Measurements from ENCODE around the gene PCNP.
"Not testable (repeated sequence)": the region's sequence is repeated elsewhere in the genome, so short reads cannot be mapped to it uniquely, and the experiment has no call there.

Gene PCNP

GRCh38 chr3:101635345-101635744, 61.4 kb downstream of the PCNP start:
- TF ChIP-seq CTCF (conservative IDR thresholded peaks at IDR 0.05; ENCODE audit: low read length) = no peak
- H3K4me3 ChIP-seq (ENCODE audit: low read length) = no peak overlapping the region
- no peak for DNase-seq (ENCODE audit: low read depth)

GRCh38 chr3:101635954-101636798, 62.2 kb downstream of the PCNP start:
- TF ChIP-seq CTCF (conservative IDR thresholded peaks at IDR 0.05; ENCODE audit: low read length) = peak; percentile 67
- no peak overlapping the region for H3K4me3 ChIP-seq (ENCODE audit: low read length)
- peak; percentile 27 for DNase-seq (ENCODE audit: low read depth)

GRCh38 chr3:101637451-101637850, 63.5 kb downstream of the PCNP start:
- no peak for DNase-seq (ENCODE audit: low read depth)
- H3K4me3 ChIP-seq (ENCODE audit: low read length) = no peak overlapping the region
- TF ChIP-seq CTCF (conservative IDR thresholded peaks at IDR 0.05; ENCODE audit: low read length) = no peak

GRCh38 chr3:101638261-101638745, 64.3 kb downstream of the PCNP start:
- DNase-seq (ENCODE audit: low read depth) = no peak
- H3K4me3 ChIP-seq (ENCODE audit: low read length) = no peak overlapping the region
- no peak for TF ChIP-seq CTCF (conservative IDR thresholded peaks at IDR 0.05; ENCODE audit: low read length)

- H3K4me3 ChIP-seq (ENCODE audit: low read length) = no peak overlapping the region
- no peak for DNase-seq (ENCODE audit: low read depth)
- TF ChIP-seq CTCF (conservative IDR thresholded peaks at IDR 0.05; ENCODE audit: low read length) = no peak
Observed at GRCh38 chr3:101639280-101639963, 65.4 kb downstream of the PCNP start.

- TF ChIP-seq CTCF (conservative IDR thresholded peaks at IDR 0.05; ENCODE audit: low read length) = no peak
- H3K4me3 ChIP-seq (ENCODE audit: low read length) = no peak overlapping the region
- DNase-seq (ENCODE audit: low read depth) = no peak
Observed at GRCh38 chr3:101640256-101640655, 66.3 kb downstream of the PCNP start.

GRCh38 chr3:101641397-101642115, 67.6 kb downstream of the PCNP start:
- not testable (repeated sequence) for H3K4me3 ChIP-seq (ENCODE audit: low read length); DNase-seq (ENCODE audit: low read depth)
